GM21515 (cell line): ENCODE data around the gene PDE4D.
A peak's percentile ranks its signal among the peaks of the same experiment; 100 is the strongest.
"Not testable (repeated sequence)": the region's sequence is repeated elsewhere in the genome, so short reads cannot be mapped to it uniquely, and the experiment has no call there.

Experiments
- ATAC-seq: cut with Tn5 transposase; IDR thresholded peaks from one replicate; pipeline ENCODE4 v1.9.1; 2021; ENCODE audit not compliant: unreplicated experiment

The PDE4D gene

GRCh38 chr5:59390074-59390659 is 503.4 kb downstream of the PDE4D start:
- no peak for ATAC-seq

DNA sequence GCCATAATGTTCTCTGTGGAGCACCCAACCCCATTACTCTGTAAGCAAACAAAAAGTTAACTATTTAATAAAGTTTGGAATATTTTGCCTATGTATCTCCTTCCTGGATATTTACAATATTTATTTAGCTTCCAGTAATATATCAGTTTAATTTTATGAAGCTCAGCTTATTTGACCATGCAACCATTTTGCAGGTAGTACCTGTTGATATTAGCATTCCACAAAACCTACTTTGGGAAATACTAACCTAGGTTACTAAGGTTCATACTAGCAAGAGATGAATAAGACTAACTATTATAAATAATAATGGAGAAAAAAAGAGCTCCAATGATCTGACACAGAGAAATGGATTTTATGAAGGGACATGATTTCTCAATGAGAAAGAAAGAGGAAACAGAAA is 506.4 kb downstream of the PDE4D start:
- no peak for ATAC-seq

GRCh38 chr5:59385700-59386099 is 507.8 kb downstream of the PDE4D start:
- no peak for ATAC-seq

DNA sequence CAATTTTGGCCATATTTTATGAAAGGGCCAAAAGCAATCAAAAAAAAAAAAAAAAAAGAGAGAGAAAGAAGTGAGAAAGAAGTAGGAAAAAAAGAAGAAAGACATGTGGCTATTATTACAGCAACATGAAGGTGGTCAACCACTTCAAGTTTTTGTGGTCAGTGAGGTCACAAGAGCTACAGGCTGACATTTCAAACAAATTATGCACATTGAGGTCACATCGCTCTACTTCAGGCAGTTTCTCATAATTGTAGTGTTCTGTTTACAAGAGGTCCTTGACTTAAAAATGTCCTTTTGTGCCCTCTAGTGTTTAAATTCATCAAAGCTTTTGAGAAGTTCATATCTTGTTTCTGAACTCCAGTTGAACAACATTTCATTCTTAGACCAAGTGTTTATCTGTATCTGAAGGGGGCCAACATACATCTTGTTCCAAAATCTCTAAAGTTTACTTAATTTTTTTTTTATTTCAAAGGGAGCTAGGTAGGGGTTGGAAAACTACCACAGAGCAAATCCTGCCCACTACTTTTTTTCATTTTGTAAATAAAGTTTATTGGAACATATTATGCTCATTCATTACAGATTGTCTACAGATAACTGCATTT is 513.1 kb downstream of the PDE4D start:
- ATAC-seq: peak; percentile 98

- ATAC-seq: not testable (repeated sequence)
Measured at GRCh38 chr5:59374036-59374435, 519.5 kb downstream of the PDE4D start.

GRCh38 chr5:59371525-59372127 is 521.9 kb downstream of the PDE4D start:
- ATAC-seq: no peak

GRCh38 chr5:59368951-59369350 is 524.6 kb downstream of the PDE4D start:
- ATAC-seq: no peak

DNA sequence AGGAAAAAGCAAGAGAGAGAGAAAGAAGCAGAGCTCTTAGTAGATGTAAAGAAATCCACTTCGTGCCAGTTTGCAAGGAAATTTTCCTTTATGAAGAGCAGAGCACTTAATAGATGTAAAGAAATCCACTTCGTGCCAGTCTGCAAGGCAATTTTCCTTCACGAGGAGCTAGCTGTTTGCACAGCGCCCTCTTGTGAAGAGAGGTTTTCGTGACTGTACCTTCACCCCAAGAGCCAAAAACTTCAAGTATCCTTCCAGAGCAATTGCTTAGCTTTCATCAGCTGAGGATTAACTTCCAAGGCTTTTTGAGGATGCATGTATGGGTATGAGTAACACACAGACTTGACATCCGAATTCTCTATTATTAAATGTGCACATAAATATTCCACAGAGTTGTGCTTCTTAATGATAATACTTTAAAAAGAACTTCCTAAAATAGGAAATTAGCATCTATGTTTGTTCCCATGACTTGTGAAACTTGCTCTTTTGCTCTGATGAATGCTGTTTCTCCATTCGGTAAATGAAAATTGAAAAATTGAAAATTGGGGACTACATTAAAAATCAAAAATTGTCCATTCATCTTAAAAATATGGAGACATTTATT is 525.6 kb downstream of the PDE4D start:
- no peak for ATAC-seq

GRCh38 chr5:59366784-59367183 is 526.7 kb downstream of the PDE4D start:
- no peak for ATAC-seq

GRCh38 chr5:59362438-59362837 is 531.1 kb downstream of the PDE4D start:
- no peak for ATAC-seq

DNA sequence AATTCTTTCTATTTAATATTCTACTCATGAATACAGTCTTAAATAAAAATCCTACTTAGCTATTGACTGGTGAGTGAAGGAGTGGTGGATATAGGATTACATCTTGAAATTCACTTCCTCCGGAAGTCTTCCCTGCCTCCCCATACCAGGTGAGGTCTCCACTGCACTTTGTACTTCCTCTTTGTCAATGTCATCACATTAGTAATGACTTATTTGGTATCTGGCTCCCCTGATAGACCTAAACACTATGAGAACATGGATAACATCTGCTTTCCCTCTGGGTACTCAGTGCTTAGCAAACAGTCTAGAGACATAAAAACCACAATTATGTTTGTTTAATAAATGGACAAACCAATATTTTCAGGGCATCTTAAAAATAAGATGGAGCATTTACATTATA is 532.1 kb downstream of the PDE4D start:
- ATAC-seq: no peak

DNA sequence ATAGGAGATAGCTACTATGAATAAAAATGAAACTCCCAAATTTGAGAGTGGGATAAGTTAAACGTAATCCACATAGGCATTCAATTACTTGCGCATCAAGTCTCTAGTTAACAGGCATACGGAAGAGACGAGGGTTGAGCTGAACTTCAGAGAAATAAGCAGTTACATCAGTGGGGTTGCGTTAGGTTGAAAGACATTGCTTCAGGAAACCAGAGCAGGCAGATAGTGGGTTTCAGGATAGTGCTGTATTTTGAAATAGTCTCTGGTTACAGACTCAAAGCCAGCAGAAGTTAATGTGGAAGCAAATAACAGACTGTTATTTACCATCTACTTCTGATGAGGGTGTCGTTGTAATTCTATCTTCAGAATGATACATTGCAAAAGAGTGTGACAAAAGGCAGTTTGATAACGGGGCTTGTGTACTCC is 533.4 kb downstream of the PDE4D start:
- no peak for ATAC-seq

GRCh38 chr5:59358005-59358861 is 535.3 kb downstream of the PDE4D start:
- no peak for ATAC-seq

DNA sequence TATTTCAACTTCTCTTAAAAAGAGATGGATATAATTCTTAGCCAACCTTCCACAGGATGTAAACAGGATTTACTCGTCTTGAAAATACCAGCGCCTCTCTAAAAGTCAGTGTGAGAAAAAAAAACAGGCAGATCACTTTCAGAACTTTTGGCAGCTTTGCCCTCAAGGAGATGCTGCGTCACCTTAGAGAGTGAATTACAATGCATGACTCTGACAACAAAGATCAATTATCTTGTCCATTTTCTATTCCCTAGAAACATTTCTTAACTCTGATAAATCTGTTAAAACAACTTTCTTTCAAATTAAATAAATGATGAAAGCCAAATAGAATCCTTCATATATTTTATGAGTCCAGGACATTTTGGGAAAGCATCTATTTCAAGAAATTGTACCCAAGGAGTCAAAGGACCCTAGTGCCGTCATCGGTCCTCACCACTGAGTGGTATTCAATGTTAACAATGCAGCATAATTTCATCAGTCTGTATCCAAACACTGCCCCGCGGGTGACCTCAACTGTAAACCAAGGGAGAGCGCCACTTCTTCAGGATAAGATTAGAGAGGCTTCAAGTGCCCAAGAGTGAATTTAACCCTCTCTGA is 536.0 kb downstream of the PDE4D start:
- no peak for ATAC-seq

DNA sequence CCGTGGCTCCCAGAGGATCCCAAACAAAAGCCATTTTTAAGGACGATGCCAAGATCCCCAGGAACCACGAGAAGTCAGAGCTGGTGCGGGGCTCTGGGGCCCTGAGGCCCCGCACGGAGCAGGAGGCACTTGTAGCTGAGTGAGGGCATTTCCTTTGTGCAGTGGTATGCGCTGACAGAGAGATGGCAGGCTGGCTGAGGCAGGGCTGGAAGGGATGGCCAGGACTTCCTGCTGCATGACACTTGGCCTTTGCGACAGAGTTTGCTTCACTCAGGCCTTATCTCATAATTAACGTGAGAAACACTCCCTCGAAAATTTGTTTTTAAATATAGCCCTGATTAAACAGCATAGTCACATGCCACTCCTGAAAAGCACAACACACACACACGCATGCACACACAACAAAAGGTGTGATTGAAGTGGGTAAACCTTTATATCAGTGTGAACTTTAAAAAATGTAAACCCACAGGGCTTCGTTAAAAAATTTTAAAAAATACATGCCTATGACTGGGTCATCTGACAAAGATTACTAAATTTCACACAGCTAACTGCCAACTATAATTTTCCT is 536.6 kb downstream of the PDE4D start:
- ATAC-seq: no peak

GRCh38 chr5:59354811-59355210 is 538.7 kb downstream of the PDE4D start:
- no peak for ATAC-seq

DNA sequence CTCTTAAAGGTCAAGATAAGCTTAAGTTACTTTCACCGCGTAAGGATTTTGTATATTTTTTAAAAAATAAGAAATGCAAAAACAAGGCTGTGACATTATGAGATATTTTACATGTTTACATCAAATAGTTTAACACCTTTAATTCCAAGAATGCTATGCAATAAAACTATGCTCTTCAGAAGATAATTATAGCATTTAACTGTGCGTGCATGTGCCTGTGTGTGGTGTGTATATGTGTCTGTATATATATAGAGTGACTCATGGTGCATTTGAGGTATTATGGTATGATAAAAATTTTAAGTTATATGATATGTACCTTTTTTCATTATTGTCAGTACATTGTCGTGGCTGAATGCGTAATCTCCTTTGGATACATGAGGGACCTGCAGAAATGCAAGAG is 539.3 kb downstream of the PDE4D start:
- ATAC-seq: no peak

DNA sequence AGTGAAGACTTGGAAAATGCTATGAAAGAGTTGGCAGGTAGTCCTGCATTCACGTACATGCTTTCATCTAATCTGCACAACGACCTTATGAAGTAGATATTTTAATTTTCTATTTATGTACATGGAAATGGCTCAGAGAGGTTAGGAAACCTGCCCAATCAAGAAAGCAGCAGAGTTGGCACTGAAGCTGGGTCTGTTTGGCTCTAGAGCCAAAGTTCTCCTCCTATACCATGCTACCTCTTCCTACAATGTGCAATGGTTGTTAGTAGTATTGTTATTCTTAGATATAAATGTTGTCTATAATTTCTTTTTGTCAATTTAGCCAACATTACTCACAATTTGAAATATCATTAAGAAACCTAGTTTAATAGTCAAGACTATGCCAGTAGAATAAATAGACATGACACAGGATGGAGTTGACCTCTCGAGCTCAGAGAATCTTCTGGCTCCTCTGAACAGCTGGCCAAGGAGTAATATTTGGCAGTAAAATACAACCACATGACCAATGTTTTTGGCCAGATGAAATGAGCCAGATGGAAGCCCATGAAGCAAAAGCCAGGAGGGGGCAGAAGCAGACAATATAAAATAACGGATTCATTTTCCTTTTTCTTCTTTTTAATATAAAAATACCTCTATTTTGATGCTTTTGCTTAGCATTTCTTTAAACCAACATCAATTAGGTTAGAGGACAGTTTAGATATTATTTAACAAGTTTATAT is 542.3 kb downstream of the PDE4D start:
- ATAC-seq: no peak

DNA sequence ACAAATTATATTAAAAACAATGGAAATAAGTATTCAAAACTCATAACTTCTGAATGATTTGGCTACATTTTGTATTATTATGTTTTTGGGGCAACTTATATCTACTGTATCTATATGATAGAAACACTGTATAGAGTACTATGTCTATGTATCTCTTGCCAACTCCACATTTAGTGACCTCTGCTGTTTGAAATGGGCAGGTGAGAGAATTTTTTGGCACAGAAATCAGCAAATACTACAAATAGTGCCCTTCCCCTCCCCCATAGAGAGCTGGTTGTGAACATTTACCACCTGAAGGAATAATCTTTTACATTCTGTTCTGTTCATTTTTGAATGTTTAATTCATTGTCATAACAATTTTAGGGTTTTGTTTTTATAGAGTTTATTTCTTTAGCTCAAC is 545.3 kb downstream of the PDE4D start:
- ATAC-seq: no peak

DNA sequence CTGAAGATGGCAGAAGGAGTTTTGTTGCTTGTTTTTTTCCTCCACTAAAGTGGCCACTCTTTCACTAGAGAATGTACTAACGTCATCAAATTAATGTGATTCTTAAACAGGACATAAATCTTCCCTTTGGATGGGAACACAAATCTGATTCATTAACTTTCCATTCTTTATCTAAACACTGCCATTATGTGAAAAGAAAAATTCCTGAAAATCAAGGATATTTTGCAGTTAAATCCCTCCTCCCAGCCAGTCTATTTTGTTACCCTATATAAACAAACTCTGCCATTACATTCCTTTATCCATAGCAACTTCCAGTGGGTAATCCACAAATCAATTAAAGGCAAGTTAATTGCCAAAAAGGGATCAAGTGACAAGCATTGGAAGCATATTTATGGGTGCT is 546.5 kb downstream of the PDE4D start:
- ATAC-seq: no peak
